HEK293T (cell line): ENCODE measurements around the gene IQCF5.

Experiments used
- BHLHE40 ChIP-seq: fragments of 450-650 bp; IDR thresholded peaks from 2 replicates; pipeline ENCODE4 v1.6.1; 2016; ENCODE audit warnings: mild to moderate bottlenecking, moderate library complexity, borderline replicate concordance
- FOXA1 ChIP-seq: fragments of 450-650 bp; IDR thresholded peaks from 2 replicates; pipeline ENCODE4 v1.6.1; 2016; ENCODE audit warnings: mild to moderate bottlenecking
- FOXM1 ChIP-seq: fragments of 450-650 bp; IDR thresholded peaks from 2 replicates; pipeline ENCODE4 v1.6.1; 2017; ENCODE audit warnings: mild to moderate bottlenecking, borderline replicate concordance
- L3MBTL2 ChIP-seq: fragments of 450-650 bp; conservative IDR thresholded peaks from 2 replicates; pipeline ENCODE4 v1.6.1; 2016; ENCODE audit warnings: mild to moderate bottlenecking
- LEF1 ChIP-seq: fragments of 450-650 bp; IDR thresholded peaks from 2 replicates; pipeline ENCODE4 v1.6.1; 2017; ENCODE audit warnings: mild to moderate bottlenecking, borderline replicate concordance
- NFRKB ChIP-seq: fragments of 450-650 bp; IDR thresholded peaks from 2 replicates; pipeline ENCODE4 v1.6.1; 2016; ENCODE audit warnings: mild to moderate bottlenecking, moderate library complexity
- SP1 ChIP-seq: fragments of 450-650 bp; IDR thresholded peaks from 2 replicates; pipeline ENCODE4 v1.6.1; 2017
- SUZ12 ChIP-seq: fragments of 450-650 bp; IDR thresholded peaks from 2 replicates; pipeline ENCODE4 v1.6.1; 2016; ENCODE audit warnings: mild to moderate bottlenecking
- TARDBP ChIP-seq: fragments of 450-650 bp; IDR thresholded peaks from 2 replicates; pipeline ENCODE4 v1.6.1; 2016
- TF ChIP-seq, protein P1 (sequence below): fragments of 450-650 bp; IDR thresholded peaks from 2 replicates; pipeline ENCODE4 v1.6.1; 2016

DNA sequence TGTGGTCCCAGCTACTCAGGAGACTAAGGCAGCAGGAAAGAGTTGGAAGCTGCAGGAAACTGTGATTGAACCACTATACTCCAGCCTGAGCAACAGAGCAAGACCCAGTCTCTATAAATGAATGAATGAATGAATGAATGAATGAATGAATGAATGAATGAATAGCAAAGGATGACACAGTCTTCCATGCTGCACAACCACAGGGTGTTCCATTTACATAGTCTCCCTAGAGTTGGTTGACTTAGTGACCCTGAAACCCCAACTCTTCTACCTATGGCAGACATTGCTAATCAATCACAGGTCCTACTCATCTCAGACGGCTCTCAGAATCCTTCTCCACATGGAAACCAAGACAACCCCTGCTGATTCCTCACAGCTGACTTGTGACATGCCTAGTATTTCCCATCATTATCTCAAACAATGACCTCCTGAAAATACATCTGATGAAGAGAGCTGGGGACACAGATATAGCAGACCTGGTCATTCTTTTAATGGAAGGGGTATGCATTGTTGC lies 2.1 kb downstream of the IQCF5 start:
- no peak for TF ChIP-seq SP1
- TF ChIP-seq BHLHE40 = no peak
- TF ChIP-seq FOXA1 = no peak
- no peak for TF ChIP-seq TARDBP
- TF ChIP-seq NFRKB = no peak
- no peak for TF ChIP-seq SUZ12
- no peak for TF ChIP-seq LEF1
- TF ChIP-seq L3MBTL2 = no peak
- TF ChIP-seq FOXM1 = no peak
- TF ChIP-seq, protein P1, sequence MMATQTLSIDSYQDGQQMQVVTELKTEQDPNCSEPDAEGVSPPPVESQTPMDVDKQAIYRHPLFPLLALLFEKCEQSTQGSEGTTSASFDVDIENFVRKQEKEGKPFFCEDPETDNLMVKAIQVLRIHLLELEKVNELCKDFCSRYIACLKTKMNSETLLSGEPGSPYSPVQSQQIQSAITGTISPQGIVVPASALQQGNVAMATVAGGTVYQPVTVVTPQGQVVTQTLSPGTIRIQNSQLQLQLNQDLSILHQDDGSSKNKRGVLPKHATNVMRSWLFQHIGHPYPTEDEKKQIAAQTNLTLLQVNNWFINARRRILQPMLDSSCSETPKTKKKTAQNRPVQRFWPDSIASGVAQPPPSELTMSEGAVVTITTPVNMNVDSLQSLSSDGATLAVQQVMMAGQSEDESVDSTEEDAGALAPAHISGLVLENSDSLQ = no peak
